IPS-20b (cell line): ENCODE measurements around the gene ACADVL.

Experiments used
- H3K27ac ChIP-seq: one replicate; pipeline ENCODE4 v1.5.1; 2013; ENCODE audit warnings: low read length
- H3K27me3 ChIP-seq: 2 replicates; pipeline ENCODE4 v1.6.1; 2013; ENCODE audit warnings: mild to moderate bottlenecking, low read length, inconsistent platforms; ENCODE audit not compliant: insufficient read depth
- H3K36me3 ChIP-seq: 2 replicates; pipeline ENCODE4 v1.6.1; 2013; ENCODE audit warnings: low read depth, mild to moderate bottlenecking, inconsistent platforms, low read length, moderate library complexity; ENCODE audit not compliant: insufficient read depth
- H3K4me1 ChIP-seq: 2 replicates; pipeline ENCODE4 v1.6.1; 2013; ENCODE audit warnings: mild to moderate bottlenecking, control low read depth, inconsistent platforms, low read length, moderate library complexity; ENCODE audit not compliant: insufficient read depth
- H3K4me3 ChIP-seq: 2 replicates; pipeline ENCODE4 v1.5.1; 2013; ENCODE audit warnings: mild to moderate bottlenecking, low read length, inconsistent platforms
- H3K9ac ChIP-seq: 2 replicates; pipeline ENCODE4 v1.6.1; 2013; ENCODE audit warnings: low read depth, mild to moderate bottlenecking, inconsistent platforms, low read length, moderate library complexity
- H3K9me3 ChIP-seq: 2 replicates; pipeline ENCODE4 v1.6.1; 2013; ENCODE audit warnings: mild to moderate bottlenecking, low read depth, low read length, inconsistent platforms; ENCODE audit not compliant: insufficient read depth

Gene ACADVL

GRCh38 chr17:7214300-7215135 lies 5.2 kb upstream of the ACADVL start:
- Histone ChIP-seq H3K9me3 (no peaks in the 10 kb centered on the region), H3K36me3 (no peaks in the 10 kb centered on the region), H3K9ac (peak overlapping the region; percentile 69; the same call in 1 of the 2 replicates), H3K27ac (peak overlapping the region; percentile 81), H3K27me3 (no peaks in the 10 kb centered on the region; the same call in 1 of the 2 replicates), H3K4me3 (peak overlapping the region; percentile 79), H3K4me1 (peaks cover 47% of the 10 kb centered on the region; the same call in 1 of the 2 replicates)

- Histone ChIP-seq H3K9ac (peak overlapping the region; percentile 67; the same call in 1 of the 2 replicates), H3K27me3 (no peaks in the 10 kb centered on the region; the same call in 1 of the 2 replicates), H3K27ac (peak overlapping the region; percentile 81), H3K36me3 (no peaks in the 10 kb centered on the region), H3K4me3 (peak overlapping the region; percentile 79), H3K9me3 (no peaks in the 10 kb centered on the region), H3K4me1 (peaks cover 48% of the 10 kb centered on the region; the same call in 1 of the 2 replicates)
Measured at GRCh38 chr17:7215136-7215638, 4.6 kb upstream of the ACADVL start.

GRCh38 chr17:7215652-7216180 lies 4.0 kb upstream of the ACADVL start:
- H3K27ac ChIP-seq, result peak overlapping the region; percentile 81
- no peaks in the 10 kb centered on the region for H3K9me3 ChIP-seq
- H3K9ac ChIP-seq, result peak overlapping the region; percentile 67; the same call in 1 of the 2 replicates
- no peaks in the 10 kb centered on the region; the same call in 1 of the 2 replicates for H3K27me3 ChIP-seq
- H3K4me1 ChIP-seq, result peaks cover 44% of the 10 kb centered on the region; the same call in 1 of the 2 replicates
- H3K36me3 ChIP-seq, result no peaks in the 10 kb centered on the region; the same call in 1 of the 2 replicates
- peak overlapping the region; percentile 79 for H3K4me3 ChIP-seq

- Histone ChIP-seq H3K36me3 (peaks cover 7% of the 10 kb centered on the region), H3K27ac (no peak overlapping the region), H3K9me3 (no peaks in the 10 kb centered on the region), H3K4me3 (peak overlapping the region; percentile 77), H3K9ac (peak overlapping the region; percentile 66; the same call in 1 of the 2 replicates), H3K4me1 (peaks cover 43% of the 10 kb centered on the region; the same call in 1 of the 2 replicates), H3K27me3 (no peaks in the 10 kb centered on the region; the same call in 1 of the 2 replicates)
Measured at GRCh38 chr17:7216242-7217112, 3.3 kb upstream of the ACADVL start.

- Histone ChIP-seq H3K9ac (peak overlapping the region; percentile 74; the same call in 1 of the 2 replicates), H3K9me3 (no peaks in the 10 kb centered on the region), H3K36me3 (peaks cover 16% of the 10 kb centered on the region), H3K4me3 (peak overlapping the region; percentile 77), H3K27ac (peak overlapping the region; percentile 63), H3K4me1 (peaks cover 37% of the 10 kb centered on the region; the same call in 1 of the 2 replicates), H3K27me3 (no peaks in the 10 kb centered on the region; the same call in 1 of the 2 replicates)
Measured at GRCh38 chr17:7217113-7217987, 2.4 kb upstream of the ACADVL start.

GRCh38 chr17:7218166-7218565 lies 1.6 kb upstream of the ACADVL start:
- Histone ChIP-seq H3K9me3 (no peaks in the 10 kb centered on the region), H3K27ac (no peak overlapping the region), H3K9ac (peak overlapping the region; percentile 74; the same call in 1 of the 2 replicates), H3K27me3 (no peaks in the 10 kb centered on the region; the same call in 1 of the 2 replicates), H3K4me1 (peaks cover 36% of the 10 kb centered on the region; the same call in 1 of the 2 replicates), H3K36me3 (peaks cover 24% of the 10 kb centered on the region), H3K4me3 (peak overlapping the region; percentile 63; the same call in 1 of the 2 replicates)

GRCh38 chr17:7218758-7219157 lies 980 bp upstream of the ACADVL start:
- Histone ChIP-seq H3K4me3 (no peak overlapping the region), H3K27me3 (no peaks in the 10 kb centered on the region; the same call in 1 of the 2 replicates), H3K9ac (peak overlapping the region; percentile 81; the same call in 1 of the 2 replicates), H3K36me3 (peaks cover 30% of the 10 kb centered on the region), H3K27ac (no peak overlapping the region), H3K4me1 (peaks cover 31% of the 10 kb centered on the region; the same call in 1 of the 2 replicates), H3K9me3 (no peaks in the 10 kb centered on the region)

- Histone ChIP-seq H3K27ac (no peak overlapping the region), H3K36me3 (peaks cover 35% of the 10 kb centered on the region), H3K9ac (peak overlapping the region; percentile 81; the same call in 1 of the 2 replicates), H3K27me3 (no peaks in the 10 kb centered on the region; the same call in 1 of the 2 replicates), H3K9me3 (no peaks in the 10 kb centered on the region), H3K4me3 (peak overlapping the region; percentile 80), H3K4me1 (peaks cover 31% of the 10 kb centered on the region; the same call in 1 of the 2 replicates)
Measured at GRCh38 chr17:7219229-7219811, 418 bp upstream of the ACADVL start.

- H3K9me3 ChIP-seq, result no peaks in the 10 kb centered on the region
- peak overlapping the region; percentile 81 for H3K9ac ChIP-seq
- H3K27ac ChIP-seq, result no peak overlapping the region
- H3K27me3 ChIP-seq, result no peaks in the 10 kb centered on the region; the same call in 1 of the 2 replicates
- peaks cover 23% of the 10 kb centered on the region; the same call in 1 of the 2 replicates for H3K4me1 ChIP-seq
- H3K36me3 ChIP-seq, result peaks cover 48% of the 10 kb centered on the region
- H3K4me3 ChIP-seq, result peak overlapping the region; percentile 80
Measured at GRCh38 chr17:7220593-7221277, 997 bp downstream of the ACADVL start.
